Pancreas (tissue), 10 donors: ENCODE measurements around the gene PCSK6. TPM values are rescaled to one million over a fixed set of nuclear protein-coding genes. Genes with fewer than 3 reads are reported as not detected.

ENCODE experiments used
- ATAC-seq, 4 donors: fragments of 200-7000 bp; cut with Tn5 transposase; one replicate each; pipeline versions ENCODE4 v1.8.0 to v1.9.1; 2020; ENCODE audit warnings: mild to moderate bottlenecking in 4 of 4, moderate library complexity in 4 of 4
- DNase-seq, 6 donors: peaks; one replicate each; pipeline ENCODE4 v3.0.0-alpha.2; 2020
- FAIRE-seq: peaks from 2 replicates; lab custom pipeline; 2012; peaks lifted over from hg19 to GRCh38; lab: Jason Lieb, UNC
- H3K27ac ChIP-seq, 4 donors: fragments of 200-600 bp; sonication (generic); 1 replicate in 3 of 4; 2 replicates in 1 of 4; pipeline versions ENCODE4 v1.5.0 to v1.8.0; 2020
- H3K27me3 ChIP-seq, 4 donors: fragments of 200-600 bp; one replicate each; pipeline ENCODE4 v1.8.0; 2021
- H3K36me3 ChIP-seq, 3 donors: fragments of 200-600 bp; sonication (generic) in 1 of 3; one replicate each; pipeline versions ENCODE4 v1.5.0 to v1.8.0; 2020 to 2021
- H3K4me1 ChIP-seq, 3 donors: fragments of 200-600 bp; one replicate each; pipeline ENCODE4 v1.8.0; 2021
- H3K4me3 ChIP-seq, 4 donors: fragments of 200-600 bp; sonication (generic) in 2 of 4; one replicate each; pipeline versions ENCODE4 v1.5.0 to v1.8.0; 2020 to 2021
- H3K9me3 ChIP-seq, 4 donors: fragments of 200-600 bp; one replicate each; pipeline ENCODE4 v1.8.0; 2021
- CTCF ChIP-seq, 4 donors: fragments of 200-600 bp; sonication (generic) in 3 of 4; IDR thresholded peaks; one replicate each; pipeline versions ENCODE4 v1.5.0 to v1.8.0; 2021; ENCODE audit warnings: antibody characterized with exemption in 4 of 4
- WGBS, 2 donors: extraction: QIAGEN DNeasy Blood & Tissue Kit; methylation state at CpG; one replicate each; pipeline ENCODE4 v1.1.7; 2013; 5-methylcytosine and 5-hydroxymethylcytosine counted together
- intact Hi-C, 3 donors: fragments of 100-400 bp; cut with DNase I; formaldehyde crosslinking; loops; one replicate each; pipeline versions ENCODE4 v1.11.1 to v1.14.2; 2022
- polyA plus RNA-seq, 2 donors: library from polyadenylated mRNA; stranded (reverse); fragments of 200-250 nt; gene quantifications; one replicate each; pipeline ENCODE4 v1.2.3, GENCODE V29; 2013
- total RNA-seq, 6 donors: library from RNA; stranded (reverse); fragmentation: NEBNext Ultra II Directional in 4 of 6; extraction: Animal tissue kit (Norgen Biotek cat#: 25700) in 4 of 6; gene quantifications; one replicate each; pipeline versions ENCODE4 v1.2.1 to v1.2.4, GENCODE V29; 2021 to 2023
- donor health status: healthy with polysubstance abuse.
- donor health status: DM: no; HTN: no; CAD: no; lungs with moderate emphysema.
- donor health status: DM: no; HTN: no; CAD: no.
- donor health status: control.
- donor health status: control.
- donor health status: Bipolar disorder and iron deficiency.
- donor health status: DM: yes; HTN: yes; CAD: no.
- donor health status: DM: no; HTN: no; CAD: no.
- donor health status: DM: no; HTN: no; CAD: no.
- donor health status: DM: yes; HTN: yes; CAD: no.

PCSK6 gene
- total and polyA plus RNA-seq, 8 donors: 0.87 to 4.5 (median 3.0) TPM

GRCh38 chr15:101439285-101439919, 50.1 kb downstream of the PCSK6 start:
- no peak for TF ChIP-seq CTCF (IDR thresholded peaks at IDR 0.05)
- no peak for FAIRE-seq
- peak; percentile 77 to 85 (median 80) for ATAC-seq
- Histone ChIP-seq H3K27ac (peak overlapping the region in 2 of 4 donors; percentile 22 to 67), H3K36me3 (no peaks in the 10 kb centered on the region), H3K4me3 (no peak overlapping the region), H3K4me1 (peaks cover 0 to 24% (median 7%) of the 10 kb centered on the region in 3 donors), H3K27me3 (no peaks in the 10 kb centered on the region), H3K9me3 (no peaks in the 10 kb centered on the region)
- intact Hi-C loops: no loop called here
- no peak for DNase-seq
- WGBS, 2 donors: 37 to 38% methylated on average over 8 of the region's 8 CpGs

GRCh38 chr15:101438482-101439284, 50.8 kb downstream of the PCSK6 start:
- intact Hi-C loops: no loop called here
- ATAC-seq (peak in 2 of 4 donors; percentile 5 to 7), FAIRE-seq (no peak), DNase-seq (no peak)
- 88 to 89% methylated on average over 21 of the region's 21 CpGs for WGBS, 2 donors
- no peaks in the 10 kb centered on the region for H3K9me3 ChIP-seq
- peaks cover 0 to 24% (median 7%) of the 10 kb centered on the region in 3 donors for H3K4me1 ChIP-seq
- no peak for TF ChIP-seq CTCF (IDR thresholded peaks at IDR 0.05)
- H3K4me3 ChIP-seq: no peak overlapping the region
- H3K36me3 ChIP-seq: no peaks in the 10 kb centered on the region
- peak overlapping the region in 2 of 4 donors; percentile 22 to 67 for H3K27ac ChIP-seq
- no peaks in the 10 kb centered on the region for H3K27me3 ChIP-seq

GRCh38 chr15:101437618-101438481, 51.7 kb downstream of the PCSK6 start:
- WGBS, 2 donors: 89% methylated on average over 19 of the region's 19 CpGs
- intact Hi-C loops: no loop called here

GRCh38 chr15:101437209-101437608, 52.3 kb downstream of the PCSK6 start:
- Histone ChIP-seq H3K27ac (no peak overlapping the region), H3K27me3 (no peaks in the 10 kb centered on the region), H3K36me3 (no peaks in the 10 kb centered on the region), H3K4me1 (peaks cover 0 to 24% (median 7%) of the 10 kb centered on the region in 3 donors), H3K4me3 (no peak overlapping the region), H3K9me3 (no peaks in the 10 kb centered on the region)
- intact Hi-C loops: no loop called here
- TF ChIP-seq CTCF (IDR thresholded peaks at IDR 0.05): no peak
- ATAC-seq: no peak
- no peak for FAIRE-seq
- DNase-seq: no peak
- 89 to 93% methylated on average over 12 of the region's 12 CpGs for WGBS, 2 donors

More at GRCh38 chr15:101437618-101438481, 51.7 kb downstream of the PCSK6 start:
- H3K4me1 ChIP-seq: peaks cover 0 to 24% (median 7%) of the 10 kb centered on the region in 3 donors
- H3K4me3 ChIP-seq: no peak overlapping the region
- FAIRE-seq (no peak), ATAC-seq (no peak), DNase-seq (no peak)
- no peaks in the 10 kb centered on the region for H3K9me3 ChIP-seq
- no peak for TF ChIP-seq CTCF (IDR thresholded peaks at IDR 0.05)
- no peaks in the 10 kb centered on the region for H3K36me3 ChIP-seq
- H3K27me3 ChIP-seq: no peaks in the 10 kb centered on the region
- H3K27ac ChIP-seq: no peak overlapping the region
